Esophagus muscularis mucosa (tissue), 4 donors: ENCODE results near the gene SGSH. TPM values are rescaled to one million over a fixed set of nuclear protein-coding genes. Genes with fewer than 3 reads are reported as not detected.

Experiments used
- DNase-seq: peaks from one replicate; pipeline ENCODE4 v3.0.0-alpha.2; 2017; ENCODE audit errors: extremely low spot score
- H3K27ac ChIP-seq, 4 donors: fragments of 200-600 bp; sonication (generic); replicated peaks in 1 of 4; 1 replicate in 3 of 4; 2 replicates in 1 of 4; pipeline ENCODE4 v1.5.1; 2016 to 2019; ENCODE audit warnings: mild to moderate bottlenecking in 1 of 4
- H3K27me3 ChIP-seq, 4 donors: fragments of 200-600 bp; sonication (generic); one replicate each; pipeline versions ENCODE4 v1.5.1 to v1.6.0; 2016 to 2019
- H3K36me3 ChIP-seq, 4 donors: fragments of 200-600 bp; sonication (generic); one replicate each; pipeline ENCODE4 v1.5.1; 2016 to 2019
- H3K4me1 ChIP-seq, 4 donors: fragments of 200-600 bp; sonication (generic); one replicate each; pipeline ENCODE4 v1.5.1; 2016 to 2019
- H3K4me3 ChIP-seq, 4 donors: fragments of 200-600 bp; sonication (generic); 1 replicate in 2 of 4; 2 replicates in 2 of 4; pipeline ENCODE4 v1.5.1; 2016 to 2019; ENCODE audit warnings: mild to moderate bottlenecking in 4 of 4, moderate library complexity in 1 of 4
- H3K9me3 ChIP-seq, 4 donors: fragments of 200-600 bp; sonication (generic); 1 replicate in 3 of 4; 2 replicates in 1 of 4; pipeline ENCODE4 v1.5.1; 2016 to 2019
- CTCF ChIP-seq, 3 experiments: fragments of 200-600 bp in 2 of 3; fragments of 450-650 bp in 1 of 3; sonication (generic) in 2 of 3; IDR thresholded peaks; one replicate each; pipeline ENCODE4 v1.5.1; 2017 to 2019; ENCODE audit warnings: antibody characterized with exemption in 3 of 3, mild to moderate bottlenecking in 2 of 3, moderate library complexity in 1 of 3
- EP300 ChIP-seq: sonication (generic); formaldehyde crosslinking; IDR thresholded peaks from one replicate; pipeline ENCODE4 v1.6.1; 2017; ENCODE audit warnings: antibody characterized with exemption
- POLR2A ChIP-seq: fragments of 450-650 bp; IDR thresholded peaks from one replicate; pipeline ENCODE4 v1.6.1; 2017; ENCODE audit warnings: antibody characterized with exemption, moderate library complexity, mild to moderate bottlenecking, low read depth
- POLR2AphosphoS5 ChIP-seq, 2 donors: sonication (generic); formaldehyde crosslinking; IDR thresholded peaks; one replicate each; pipeline ENCODE4 v1.6.1; 2017; ENCODE audit warnings: antibody characterized with exemption in 2 of 2
- WGBS: methylation state at CpG from one replicate; pipeline ENCODE4 v1.1.5; 2018; 5-methylcytosine and 5-hydroxymethylcytosine counted together
- intact Hi-C: fragments of 100-400 bp; cut with DNase I; formaldehyde crosslinking; loops from one replicate; pipeline ENCODE4 v1.15.1; 2023
- total RNA-seq, 4 donors: library from RNA; depleted of rRNA; stranded (reverse); fragments of >200 nt; gene quantifications; one replicate each; pipeline versions ENCODE4 v1.1.0 to v1.2.1, GENCODE V29; 2016

Gene SGSH
- total RNA-seq, 4 donors from 2014 or later = 12.9 to 24.4 (median 21.3) TPM

DNA sequence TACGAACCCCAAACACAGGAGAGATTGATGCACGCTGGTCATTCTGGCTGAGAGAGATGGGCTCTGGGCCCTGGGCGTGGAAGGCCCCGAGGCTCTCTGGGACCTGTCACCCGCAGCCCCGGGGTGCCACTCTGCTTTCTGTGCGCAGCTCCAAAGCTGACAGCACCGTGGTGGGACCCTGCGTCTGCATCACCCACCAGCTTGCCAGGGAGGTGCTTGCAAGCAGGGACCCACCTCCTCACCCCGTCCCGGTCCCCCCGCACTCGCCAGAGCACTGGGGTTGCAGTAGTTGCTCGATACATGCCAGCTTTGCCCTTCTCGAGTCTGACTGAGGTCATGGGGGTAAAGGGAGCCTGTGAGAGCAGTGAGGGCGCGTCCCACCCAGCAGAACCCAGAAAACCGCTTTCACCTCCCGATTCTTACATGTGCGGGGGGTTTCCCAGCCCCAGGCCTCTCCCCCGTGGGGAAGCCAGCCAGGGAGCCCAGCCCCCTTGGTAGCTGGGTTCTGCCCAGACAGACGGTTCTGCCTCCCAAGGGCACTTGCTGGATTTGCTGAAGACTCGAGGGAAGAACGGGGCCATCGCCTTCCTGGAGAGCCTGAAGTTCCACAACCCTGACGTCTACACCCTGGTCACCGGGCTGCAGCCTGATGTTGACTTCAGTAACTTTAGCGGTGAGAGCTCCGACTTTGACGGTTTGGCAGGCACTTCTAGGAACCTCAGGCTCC, 37.9 kb downstream of the SGSH start:
- 86% methylated on average over 23 of the region's 30 CpGs for WGBS
- Histone ChIP-seq H3K27ac (no peak overlapping the region), H3K36me3 (no peaks in the 10 kb centered on the region), H3K4me1 (peaks cover 0 to 2% (median under 1%) of the 10 kb centered on the region in 4 donors), H3K9me3 (no peaks in the 10 kb centered on the region), H3K27me3 (peaks cover 0 to 5% (median 0%) of the 10 kb centered on the region in 4 donors), H3K4me3 (no peak overlapping the region)
- DNase-seq = no peak
- TF ChIP-seq CTCF (IDR thresholded peaks at IDR 0.05) (no peak), POLR2A (no peak), EP300 (no peak), POLR2AphosphoS5 (IDR thresholded peaks at IDR 0.05) (no peak)
- intact Hi-C loops = no loop called here

- no peaks in the 10 kb centered on the region for H3K4me1 ChIP-seq
- H3K27ac ChIP-seq = no peak overlapping the region
- no peak overlapping the region for H3K4me3 ChIP-seq
- 88% methylated on average over 13 of the region's 17 CpGs for WGBS
- H3K27me3 ChIP-seq = peaks cover 0 to 5% (median 0%) of the 10 kb centered on the region in 4 donors
- no peak for DNase-seq
- intact Hi-C loops = no loop called here
- TF ChIP-seq POLR2A = no peak
- TF ChIP-seq EP300 = no peak
- TF ChIP-seq CTCF (IDR thresholded peaks at IDR 0.05) = no peak
- TF ChIP-seq POLR2AphosphoS5 (IDR thresholded peaks at IDR 0.05) = no peak
- no peaks in the 10 kb centered on the region for H3K9me3 ChIP-seq
- no peaks in the 10 kb centered on the region for H3K36me3 ChIP-seq
Observed at GRCh38 chr17:80181431-80181830, 38.7 kb downstream of the SGSH start.

- no peak for DNase-seq
- Histone ChIP-seq H3K9me3 (no peaks in the 10 kb centered on the region), H3K4me3 (no peak overlapping the region), H3K27me3 (peaks cover 0 to 10% (median 0%) of the 10 kb centered on the region in 4 donors), H3K4me1 (peaks cover 0 to 5% (median 0%) of the 10 kb centered on the region in 4 donors), H3K27ac (no peak overlapping the region), H3K36me3 (no peaks in the 10 kb centered on the region)
- intact Hi-C loops = no loop called here
- 86% methylated on average over 14 of the region's 14 CpGs for WGBS
- TF ChIP-seq POLR2A (no peak), POLR2AphosphoS5 (IDR thresholded peaks at IDR 0.05) (no peak), EP300 (no peak), CTCF (IDR thresholded peaks at IDR 0.05) (no peak)
Observed at GRCh38 chr17:80180192-80180591, 39.9 kb downstream of the SGSH start.

GRCh38 chr17:80177986-80178595, 42.0 kb downstream of the SGSH start:
- TF ChIP-seq POLR2A (no peak), CTCF (IDR thresholded peaks at IDR 0.05) (no peak), EP300 (no peak), POLR2AphosphoS5 (IDR thresholded peaks at IDR 0.05) (no peak)
- Histone ChIP-seq H3K4me3 (no peak overlapping the region), H3K4me1 (peaks cover 0 to 5% (median 0%) of the 10 kb centered on the region in 4 donors), H3K27me3 (peaks cover 0 to 5% (median 0%) of the 10 kb centered on the region in 4 donors), H3K36me3 (no peaks in the 10 kb centered on the region), H3K27ac (no peak overlapping the region), H3K9me3 (no peaks in the 10 kb centered on the region)
- DNase-seq = no peak
- intact Hi-C loops = no loop called here
- WGBS = 92% methylated on average over 21 of the region's 21 CpGs
